ENCODE measurements around the gene HLCS.

DNA sequence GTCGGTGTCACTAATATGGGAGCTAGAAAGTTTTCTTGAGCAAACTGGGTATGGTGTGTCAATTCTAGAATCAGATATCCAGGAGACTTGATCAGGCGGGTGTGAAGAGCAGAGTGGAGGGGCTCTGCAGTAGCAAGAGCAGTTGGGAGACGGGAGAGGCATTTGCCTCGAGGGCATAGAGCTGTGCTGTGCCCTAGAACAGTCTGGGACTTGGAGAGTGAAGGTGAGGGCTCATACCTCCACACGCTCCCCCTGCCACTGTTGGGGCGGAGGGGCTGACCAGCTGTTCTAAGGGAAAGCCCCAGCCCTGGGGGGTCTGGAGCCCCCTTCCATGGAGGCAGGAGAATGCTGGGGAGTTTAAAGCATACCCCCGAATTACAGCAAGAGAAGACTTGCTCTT is 233.7 kb downstream of the HLCS start:
- TF ChIP-seq CTCF (IDR thresholded peaks at IDR 0.05) (no peak), POLR2AphosphoS5 (IDR thresholded peaks at IDR 0.05) (no peak)

Measured in sigmoid colon (tissue), 4 donors.